ENCODE measurements around the gene SRGAP2B.
"Not testable (repeated sequence)": the region's sequence is repeated elsewhere in the genome, so short reads cannot be mapped to it uniquely, and the experiment has no call there.

SRGAP2B gene

DNA sequence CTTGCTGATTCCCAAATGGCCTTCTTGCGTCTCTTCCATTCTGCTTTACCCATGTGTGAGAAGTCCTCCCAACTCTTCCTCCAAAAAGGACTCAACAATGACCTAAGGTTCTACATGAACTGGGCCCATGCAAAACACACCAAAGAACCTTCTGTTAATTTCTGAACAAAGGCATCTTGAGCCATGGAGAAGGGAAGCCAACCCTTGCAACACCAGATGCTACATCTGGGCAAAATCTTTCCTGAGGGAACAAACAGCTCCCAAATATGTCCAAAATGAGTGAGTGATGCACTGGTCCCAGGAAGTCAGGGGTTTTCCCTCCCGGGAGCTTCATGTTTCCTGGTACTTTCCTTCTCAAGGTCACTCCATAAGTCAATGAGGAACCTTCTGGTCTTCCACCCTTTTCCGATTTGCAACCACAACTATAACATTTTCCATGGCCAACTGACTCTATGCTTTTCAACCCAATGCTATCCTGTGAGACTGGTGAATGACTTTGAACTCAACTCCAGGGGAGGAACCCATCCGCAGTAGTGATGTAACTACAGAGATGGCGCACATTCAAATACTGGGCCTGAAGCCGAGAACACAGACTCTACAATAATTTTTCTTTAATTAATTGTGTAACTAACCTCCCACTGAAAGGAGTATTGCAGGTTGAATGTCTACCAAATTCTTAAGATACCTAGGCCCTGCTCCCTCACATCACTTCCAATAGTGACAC lies 112.2 kb downstream of the SRGAP2B start:
- not testable (repeated sequence) for DNase-seq (ENCODE audit: extremely low read depth, insufficient read length); H3K36me3 ChIP-seq (ENCODE audit: control insufficient read depth, insufficient read depth, low read length); H3K4me3 ChIP-seq (replicated peaks; ENCODE audit: low read depth, low read length); H3K27me3 ChIP-seq (replicated peaks; ENCODE audit: control insufficient read depth, insufficient read depth, low read length)

DNA sequence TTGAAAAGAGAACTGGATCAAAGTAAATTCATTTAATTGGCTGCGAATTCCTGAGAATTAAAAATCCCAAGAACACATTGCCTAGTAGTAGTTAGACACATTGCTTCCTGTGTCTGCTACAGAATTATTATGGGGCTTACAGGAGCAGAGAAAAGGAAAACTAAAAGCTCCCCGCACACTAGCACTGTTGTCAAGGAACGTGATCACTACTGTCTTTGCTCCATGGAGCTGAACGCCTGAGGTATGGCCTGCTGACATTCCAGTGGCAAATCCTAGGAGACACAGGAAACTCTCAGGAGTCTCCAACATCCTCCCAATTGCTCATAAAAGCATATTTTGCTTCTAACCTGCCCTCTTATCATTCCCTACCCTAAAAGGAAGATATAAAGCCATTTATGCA lies 114.0 kb downstream of the SRGAP2B start:
- DNase-seq (ENCODE audit: extremely low read depth, insufficient read length); H3K27me3 ChIP-seq (replicated peaks; ENCODE audit: control insufficient read depth, insufficient read depth, low read length); H3K36me3 ChIP-seq (ENCODE audit: control insufficient read depth, insufficient read depth, low read length); H3K4me3 ChIP-seq (replicated peaks; ENCODE audit: low read depth, low read length): not testable (repeated sequence)

DNA sequence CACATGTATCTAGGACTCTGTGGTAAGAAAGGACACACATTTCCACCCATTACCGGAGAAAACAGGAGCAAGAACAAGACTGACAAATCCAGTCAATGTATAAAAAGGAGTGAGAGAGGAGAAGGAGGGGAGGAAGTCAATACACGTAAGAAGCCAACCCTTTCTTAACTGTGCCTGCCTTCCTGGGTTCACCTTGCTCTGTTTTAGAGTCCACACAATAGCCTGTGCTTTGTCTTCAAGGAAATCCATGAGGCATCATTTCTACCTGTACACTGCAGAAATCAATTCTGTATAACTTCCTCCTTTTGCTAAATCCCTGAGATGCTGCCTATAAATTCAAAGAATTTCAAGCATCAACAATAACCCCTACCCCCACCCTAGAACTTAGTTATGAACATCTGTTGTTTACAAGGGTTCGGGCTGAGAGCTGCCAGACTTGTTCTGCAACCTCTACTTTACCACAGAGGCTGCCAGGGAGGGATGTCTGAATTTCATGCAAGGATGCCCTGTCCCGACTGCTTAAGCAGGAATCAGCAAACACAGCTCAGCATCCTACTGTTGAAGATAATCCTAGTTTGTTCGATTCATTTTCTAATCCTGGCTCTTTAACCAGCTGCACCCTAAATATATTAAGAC lies 115.0 kb downstream of the SRGAP2B start:
- not testable (repeated sequence) for H3K36me3 ChIP-seq (ENCODE audit: control insufficient read depth, insufficient read depth, low read length); DNase-seq (ENCODE audit: extremely low read depth, insufficient read length); H3K4me3 ChIP-seq (replicated peaks; ENCODE audit: low read depth, low read length); H3K27me3 ChIP-seq (replicated peaks; ENCODE audit: control insufficient read depth, insufficient read depth, low read length)

GRCh38 chr1:144977856-144978255 lies 117.3 kb downstream of the SRGAP2B start:
- not testable (repeated sequence) for H3K27me3 ChIP-seq (replicated peaks; ENCODE audit: control insufficient read depth, insufficient read depth, low read length); H3K36me3 ChIP-seq (ENCODE audit: control insufficient read depth, insufficient read depth, low read length); DNase-seq (ENCODE audit: extremely low read depth, insufficient read length); H3K4me3 ChIP-seq (replicated peaks; ENCODE audit: low read depth, low read length)

DNA sequence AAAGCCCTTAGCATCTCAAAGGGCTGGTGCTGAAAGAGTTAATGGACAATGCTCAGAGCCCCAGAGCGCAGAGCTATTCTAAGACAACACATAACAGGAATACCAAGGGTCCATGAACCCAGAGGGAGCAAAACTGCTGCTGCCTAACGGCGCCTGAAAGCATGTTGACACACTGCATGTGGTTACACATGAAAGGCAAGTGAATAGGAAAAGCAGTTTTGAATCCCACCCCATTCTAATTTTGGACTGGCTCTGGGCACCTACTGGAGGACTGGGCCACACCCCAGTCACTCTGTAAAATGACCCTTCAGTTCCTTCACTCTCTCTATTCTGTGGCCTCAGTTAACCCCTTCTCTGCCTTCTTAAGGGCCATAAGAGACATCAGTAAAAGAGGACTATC lies 123.2 kb downstream of the SRGAP2B start:
- H3K27me3 ChIP-seq (replicated peaks; ENCODE audit: control insufficient read depth, insufficient read depth, low read length); DNase-seq (ENCODE audit: extremely low read depth, insufficient read length); H3K36me3 ChIP-seq (ENCODE audit: control insufficient read depth, insufficient read depth, low read length); H3K4me3 ChIP-seq (replicated peaks; ENCODE audit: low read depth, low read length): not testable (repeated sequence)

DNA sequence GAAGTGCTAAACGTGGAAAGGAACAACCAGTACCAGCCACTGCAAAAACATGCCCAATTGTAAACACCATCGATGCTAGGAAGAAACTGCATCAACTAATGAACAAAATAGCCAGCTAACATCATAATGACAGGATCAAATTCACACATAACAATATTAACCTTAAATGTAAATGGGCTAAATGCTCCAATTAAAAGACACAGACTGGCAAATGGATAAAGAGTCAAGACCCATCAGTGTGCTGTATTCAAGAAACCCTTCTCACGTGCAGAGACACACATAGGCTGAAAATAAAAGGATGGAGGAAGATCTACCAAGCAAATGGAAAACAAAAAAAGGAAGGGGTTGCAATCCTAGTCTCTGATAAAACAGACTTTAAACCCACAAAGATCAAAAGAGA lies 128.6 kb downstream of the SRGAP2B start:
- not testable (repeated sequence) for H3K4me3 ChIP-seq (replicated peaks; ENCODE audit: low read depth, low read length); H3K36me3 ChIP-seq (ENCODE audit: control insufficient read depth, insufficient read depth, low read length); H3K27me3 ChIP-seq (replicated peaks; ENCODE audit: control insufficient read depth, insufficient read depth, low read length); DNase-seq (ENCODE audit: extremely low read depth, insufficient read length)

DNA sequence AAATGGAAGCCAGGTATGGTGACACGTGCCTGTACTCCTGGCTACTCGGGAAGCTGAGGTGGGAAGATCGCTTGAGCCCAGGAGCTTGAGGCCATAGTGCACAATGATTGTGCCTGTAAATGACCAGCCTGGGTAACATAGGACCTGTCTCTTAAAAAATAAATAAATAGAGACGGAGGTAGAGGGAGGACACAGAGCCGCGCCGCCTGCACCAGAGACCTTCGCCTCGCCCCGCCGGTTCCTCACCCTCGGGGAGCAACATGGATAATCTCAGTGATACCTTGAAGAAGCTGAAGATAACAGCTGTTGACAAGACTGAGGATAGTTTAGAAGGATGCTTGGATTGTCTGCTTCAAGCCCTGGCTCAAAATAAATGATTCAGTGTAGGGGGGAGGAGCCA lies 130.4 kb downstream of the SRGAP2B start:
- not testable (repeated sequence) for DNase-seq (ENCODE audit: extremely low read depth, insufficient read length); H3K36me3 ChIP-seq (ENCODE audit: control insufficient read depth, insufficient read depth, low read length); H3K27me3 ChIP-seq (replicated peaks; ENCODE audit: control insufficient read depth, insufficient read depth, low read length); H3K4me3 ChIP-seq (replicated peaks; ENCODE audit: low read depth, low read length)

DNA sequence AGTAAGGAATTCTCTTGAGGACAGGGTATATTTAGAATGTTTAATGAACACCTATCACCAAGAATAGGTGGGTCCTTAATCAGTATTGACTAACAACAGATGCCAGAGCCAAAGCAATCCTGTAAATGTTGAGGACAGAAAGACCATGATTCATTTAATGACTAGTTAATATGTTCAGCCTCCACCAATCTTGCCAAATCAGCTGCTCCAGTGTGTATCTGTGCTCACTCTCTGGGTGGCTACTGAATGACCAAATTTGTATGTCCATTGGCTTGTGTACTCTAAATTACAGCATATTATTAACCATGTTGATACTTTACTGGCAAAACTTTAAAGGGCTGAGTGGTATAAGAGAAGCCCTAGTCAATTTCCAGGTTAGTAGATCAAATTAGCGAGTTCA lies 130.9 kb downstream of the SRGAP2B start:
- not testable (repeated sequence) for H3K36me3 ChIP-seq (ENCODE audit: control insufficient read depth, insufficient read depth, low read length); H3K4me3 ChIP-seq (replicated peaks; ENCODE audit: low read depth, low read length); H3K27me3 ChIP-seq (replicated peaks; ENCODE audit: control insufficient read depth, insufficient read depth, low read length); DNase-seq (ENCODE audit: extremely low read depth, insufficient read length)

DNA sequence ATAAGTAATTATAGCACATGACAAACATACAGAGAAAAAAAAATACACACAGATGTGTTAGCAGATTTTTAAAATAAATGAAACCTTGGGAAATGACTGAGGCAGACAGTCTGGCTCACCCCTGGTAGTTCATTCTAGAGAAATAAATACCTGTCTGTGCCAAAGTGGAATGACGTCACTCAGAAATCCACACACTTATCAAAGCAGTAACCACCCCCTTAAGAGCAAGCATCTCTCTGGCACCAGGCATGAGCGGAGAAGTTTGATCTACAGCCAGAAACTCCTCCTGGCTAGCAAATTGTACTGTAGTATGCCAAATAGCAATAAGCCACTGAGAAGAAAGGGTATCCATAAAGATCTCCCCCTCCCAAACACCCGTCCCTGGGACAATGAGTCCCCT lies 131.6 kb downstream of the SRGAP2B start:
- not testable (repeated sequence) for DNase-seq (ENCODE audit: extremely low read depth, insufficient read length); H3K4me3 ChIP-seq (replicated peaks; ENCODE audit: low read depth, low read length); H3K36me3 ChIP-seq (ENCODE audit: control insufficient read depth, insufficient read depth, low read length); H3K27me3 ChIP-seq (replicated peaks; ENCODE audit: control insufficient read depth, insufficient read depth, low read length)

DNA sequence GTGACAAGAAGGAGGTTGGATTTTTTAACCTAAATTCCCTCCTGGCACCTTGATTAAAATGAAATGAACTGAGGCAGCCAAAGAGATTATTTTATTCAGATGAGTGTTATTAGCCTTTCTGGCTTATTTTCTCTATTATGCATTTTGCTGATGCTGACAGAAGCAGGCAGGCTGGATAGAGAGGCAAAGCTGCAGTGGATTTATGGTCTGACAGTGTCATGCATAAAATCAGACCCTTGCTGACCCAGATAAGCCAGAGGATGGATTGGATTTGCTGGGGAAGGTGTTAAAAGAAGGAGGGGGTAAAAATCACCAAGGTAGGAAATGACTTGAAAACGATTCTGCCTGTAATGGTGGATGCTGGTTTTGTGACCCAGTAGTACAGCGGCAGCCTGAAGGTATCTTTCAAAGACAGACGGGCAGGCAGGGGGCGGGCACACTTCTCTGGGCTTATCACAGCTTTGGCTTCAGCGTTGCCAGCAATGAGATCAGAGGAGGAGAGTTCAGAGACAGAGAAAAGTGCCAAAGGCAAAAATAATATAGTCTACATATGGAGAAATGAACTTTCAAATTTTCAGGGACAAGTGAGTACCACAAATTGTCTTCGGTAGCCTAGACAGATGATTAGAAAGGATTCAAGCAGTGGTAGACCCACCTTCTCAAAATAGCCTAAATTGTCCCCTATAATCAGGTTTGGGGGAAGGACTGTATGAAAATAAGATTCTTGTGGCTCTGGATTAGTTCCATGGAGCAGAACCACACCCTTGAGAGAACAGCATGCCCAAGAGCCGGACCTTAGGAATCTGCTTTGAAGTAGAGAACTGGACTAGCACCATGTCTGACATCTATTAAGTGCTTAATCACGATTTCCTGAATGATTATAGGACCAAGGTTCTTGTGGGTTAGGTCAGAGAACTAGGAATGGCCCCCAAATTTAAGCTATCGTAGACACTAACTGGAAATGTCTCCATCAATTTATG lies 133.2 kb downstream of the SRGAP2B start:
- H3K36me3 ChIP-seq (ENCODE audit: control insufficient read depth, insufficient read depth, low read length); H3K4me3 ChIP-seq (replicated peaks; ENCODE audit: low read depth, low read length); DNase-seq (ENCODE audit: extremely low read depth, insufficient read length); H3K27me3 ChIP-seq (replicated peaks; ENCODE audit: control insufficient read depth, insufficient read depth, low read length): not testable (repeated sequence)

DNA sequence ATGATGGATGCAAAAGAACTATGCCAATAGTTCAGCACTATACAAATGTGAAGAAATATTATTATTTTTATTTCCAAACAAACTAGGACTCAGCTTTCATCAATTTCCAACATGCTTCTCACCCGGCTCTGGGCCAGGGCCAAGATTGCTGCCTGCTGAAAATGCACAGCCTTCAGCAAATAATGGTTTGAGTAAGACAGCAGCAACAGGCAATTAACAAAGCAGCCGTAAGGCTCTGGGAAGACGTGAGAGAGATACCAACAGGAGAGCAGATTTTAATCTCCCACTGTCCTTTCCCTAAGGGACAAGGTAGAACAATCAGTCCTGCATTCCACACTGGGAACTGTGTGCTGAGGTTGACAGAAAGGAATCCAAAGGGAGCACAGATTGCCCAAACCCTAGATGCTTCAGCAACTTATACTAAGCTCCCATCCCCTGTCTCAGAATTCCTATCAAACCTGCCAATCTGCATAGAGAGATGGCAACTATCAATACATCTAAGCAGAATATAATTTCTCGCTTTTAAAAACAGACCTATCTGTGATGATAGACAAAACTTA lies 134.1 kb downstream of the SRGAP2B start:
- H3K36me3 ChIP-seq (ENCODE audit: control insufficient read depth, insufficient read depth, low read length); DNase-seq (ENCODE audit: extremely low read depth, insufficient read length); H3K27me3 ChIP-seq (replicated peaks; ENCODE audit: control insufficient read depth, insufficient read depth, low read length); H3K4me3 ChIP-seq (replicated peaks; ENCODE audit: low read depth, low read length): not testable (repeated sequence)

- DNase-seq (ENCODE audit: extremely low read depth, insufficient read length); H3K4me3 ChIP-seq (replicated peaks; ENCODE audit: low read depth, low read length): not testable (repeated sequence)
These were observed 146.7 kb downstream of the SRGAP2B start for GRCh38 chr1:144948390-144948789.

DNA sequence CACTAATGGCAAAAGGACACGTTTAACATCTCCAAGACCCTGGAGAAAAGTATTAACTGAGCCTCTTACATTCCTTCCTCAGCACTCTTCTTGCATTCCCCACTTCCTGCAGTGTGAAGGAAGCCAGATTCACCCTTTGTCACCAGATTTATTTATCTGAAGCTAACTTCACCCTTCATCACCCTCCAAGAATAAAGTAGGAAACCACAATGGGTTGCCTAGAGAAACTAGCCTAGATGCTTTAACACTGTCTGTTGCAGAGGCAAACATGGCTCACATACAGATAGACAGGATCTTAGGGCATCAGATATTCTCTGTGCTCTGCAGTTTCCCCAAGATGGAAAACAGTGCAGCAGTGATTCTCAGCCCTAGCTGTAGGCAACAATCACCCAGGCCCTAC lies 147.6 kb downstream of the SRGAP2B start:
- H3K27me3 ChIP-seq (replicated peaks; ENCODE audit: control insufficient read depth, insufficient read depth, low read length); H3K36me3 ChIP-seq (ENCODE audit: control insufficient read depth, insufficient read depth, low read length); DNase-seq (ENCODE audit: extremely low read depth, insufficient read length); H3K4me3 ChIP-seq (replicated peaks; ENCODE audit: low read depth, low read length): not testable (repeated sequence)

More at GRCh38 chr1:144948390-144948789, 146.7 kb downstream of the SRGAP2B start:
- not testable (repeated sequence) for H3K36me3 ChIP-seq (ENCODE audit: control insufficient read depth, insufficient read depth, low read length); H3K27me3 ChIP-seq (replicated peaks; ENCODE audit: control insufficient read depth, insufficient read depth, low read length)

Measured in GM06990 (cell line).